ENCODE measurements around the gene RHOBTB1.

Gene RHOBTB1

GRCh38 chr10:60871215-60871614 is 72.8 kb downstream of the RHOBTB1 start:
- no peak for DNase-seq (ENCODE audit: low read depth)
- H3K4me3 ChIP-seq (ENCODE audit: low read length), result no peak overlapping the region
- no peak for TF ChIP-seq CTCF (conservative IDR thresholded peaks at IDR 0.05; ENCODE audit: low read length)

- H3K4me3 ChIP-seq (ENCODE audit: low read length), result no peak overlapping the region
- no peak for DNase-seq (ENCODE audit: low read depth)
- TF ChIP-seq CTCF (conservative IDR thresholded peaks at IDR 0.05; ENCODE audit: low read length), result no peak
These were observed 73.2 kb downstream of the RHOBTB1 start for GRCh38 chr10:60870803-60871202.

GRCh38 chr10:60870416-60870728 is 73.6 kb downstream of the RHOBTB1 start:
- no peak overlapping the region for H3K4me3 ChIP-seq (ENCODE audit: low read length)
- DNase-seq (ENCODE audit: low read depth), result no peak
- peak; percentile 21 for TF ChIP-seq CTCF (conservative IDR thresholded peaks at IDR 0.05; ENCODE audit: low read length)

- TF ChIP-seq CTCF (conservative IDR thresholded peaks at IDR 0.05; ENCODE audit: low read length), result no peak
- no peak overlapping the region for H3K4me3 ChIP-seq (ENCODE audit: low read length)
- DNase-seq (ENCODE audit: low read depth), result no peak
These were observed 74.2 kb downstream of the RHOBTB1 start for GRCh38 chr10:60869652-60870415.

GRCh38 chr10:60868946-60869345 is 75.0 kb downstream of the RHOBTB1 start:
- TF ChIP-seq CTCF (conservative IDR thresholded peaks at IDR 0.05; ENCODE audit: low read length), result no peak
- DNase-seq (ENCODE audit: low read depth), result no peak
- no peak overlapping the region for H3K4me3 ChIP-seq (ENCODE audit: low read length)

- DNase-seq (ENCODE audit: low read depth), result no peak
- TF ChIP-seq CTCF (conservative IDR thresholded peaks at IDR 0.05; ENCODE audit: low read length), result no peak
These were observed 78.7 kb downstream of the RHOBTB1 start for GRCh38 chr10:60865198-60865783.

GRCh38 chr10:60863796-60864195 is 80.2 kb downstream of the RHOBTB1 start:
- no peak overlapping the region for H3K4me3 ChIP-seq (ENCODE audit: low read length)
- TF ChIP-seq CTCF (conservative IDR thresholded peaks at IDR 0.05; ENCODE audit: low read length), result no peak
- no peak for DNase-seq (ENCODE audit: low read depth)

More at GRCh38 chr10:60865198-60865783, 78.7 kb downstream of the RHOBTB1 start:
- H3K4me3 ChIP-seq (ENCODE audit: low read length), result no peak overlapping the region

Data from AG10803 (cell line).